Measurements from ENCODE around the gene AKAP6.

- TF ChIP-seq JUND (IDR thresholded peaks at IDR 0.05; ENCODE audit: low read length) (no peak), USF2 (IDR thresholded peaks at IDR 0.05; ENCODE audit: low read length) (no peak), RAD21 (IDR thresholded peaks at IDR 0.05 in 1 of 2, conservative IDR thresholded peaks at IDR 0.05 in 1 of 2; ENCODE audit: low read depth in 2 of 2, low read length in 2 of 2) (no peak)
Observed at GRCh38 chr14:32434880-32435279, 105.8 kb downstream of the AKAP6 start.
